SU-DHL-6 (cell line): ENCODE measurements around the gene JAKMIP1.

ENCODE experiments used
- EZH2phosphoT487 ChIP-seq: fragments of 200-600 bp; sonication (generic), shearing (Covaris generic); conservative IDR thresholded peaks from 2 replicates; pipeline ENCODE4 v1.6.1; 2018; ENCODE audit warnings: mild to moderate bottlenecking, antibody characterized with exemption, low read length, moderate library complexity, mixed read lengths
- TF ChIP-seq, protein P1 (sequence below): fragments of 200-600 bp; sonication (generic); IDR thresholded peaks from one replicate; pipeline ENCODE4 v1.5.1; 2017; ENCODE audit warnings: antibody characterized with exemption, mild to moderate bottlenecking, low read length, moderate library complexity; ENCODE audit not compliant: insufficient read depth, poor library complexity, severe bottlenecking

DNA sequence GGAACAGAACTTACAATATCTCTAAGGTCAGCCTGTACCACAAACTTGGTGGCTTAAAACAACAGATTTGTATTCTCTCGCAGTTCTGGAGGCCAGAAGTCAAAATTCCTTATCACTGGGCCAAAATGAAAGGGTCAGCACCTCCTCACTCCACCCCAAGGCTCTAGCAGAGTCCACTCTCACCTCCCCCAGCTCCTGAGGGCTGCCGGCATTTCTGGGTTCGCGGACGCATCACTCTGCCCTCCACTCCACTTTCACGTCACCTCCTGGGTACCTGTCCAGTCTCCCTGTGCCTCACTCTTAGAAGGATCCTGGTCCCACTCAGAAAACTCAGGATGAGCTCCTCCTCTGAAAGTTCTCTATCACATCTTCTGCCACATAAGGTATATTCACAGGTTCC, 34.6 kb downstream of the JAKMIP1 start:
- TF ChIP-seq, protein P1, sequence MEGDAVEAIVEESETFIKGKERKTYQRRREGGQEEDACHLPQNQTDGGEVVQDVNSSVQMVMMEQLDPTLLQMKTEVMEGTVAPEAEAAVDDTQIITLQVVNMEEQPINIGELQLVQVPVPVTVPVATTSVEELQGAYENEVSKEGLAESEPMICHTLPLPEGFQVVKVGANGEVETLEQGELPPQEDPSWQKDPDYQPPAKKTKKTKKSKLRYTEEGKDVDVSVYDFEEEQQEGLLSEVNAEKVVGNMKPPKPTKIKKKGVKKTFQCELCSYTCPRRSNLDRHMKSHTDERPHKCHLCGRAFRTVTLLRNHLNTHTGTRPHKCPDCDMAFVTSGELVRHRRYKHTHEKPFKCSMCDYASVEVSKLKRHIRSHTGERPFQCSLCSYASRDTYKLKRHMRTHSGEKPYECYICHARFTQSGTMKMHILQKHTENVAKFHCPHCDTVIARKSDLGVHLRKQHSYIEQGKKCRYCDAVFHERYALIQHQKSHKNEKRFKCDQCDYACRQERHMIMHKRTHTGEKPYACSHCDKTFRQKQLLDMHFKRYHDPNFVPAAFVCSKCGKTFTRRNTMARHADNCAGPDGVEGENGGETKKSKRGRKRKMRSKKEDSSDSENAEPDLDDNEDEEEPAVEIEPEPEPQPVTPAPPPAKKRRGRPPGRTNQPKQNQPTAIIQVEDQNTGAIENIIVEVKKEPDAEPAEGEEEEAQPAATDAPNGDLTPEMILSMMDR, result no peak
- no peak for TF ChIP-seq EZH2phosphoT487
